WTC11 (cell line): ENCODE results near the gene UBL7.

Experiments
- CBFB ChIP-seq: sonication (generic); formaldehyde crosslinking; IDR thresholded peaks from 2 replicates; pipeline ENCODE4 v1.8.1; 2022; ENCODE audit warnings: mild to moderate bottlenecking, low read depth, missing genetic modification reagents
- FOXJ3 ChIP-seq: sonication (generic); formaldehyde crosslinking; IDR thresholded peaks from 2 replicates; pipeline ENCODE4 v1.9.0; 2021; ENCODE audit warnings: missing genetic modification reagents, mild to moderate bottlenecking, borderline replicate concordance
- JUN ChIP-seq: sonication (generic); formaldehyde crosslinking; IDR thresholded peaks from 2 replicates; pipeline ENCODE4 v1.8.0; 2023; ENCODE audit warnings: mild to moderate bottlenecking, missing genetic modification reagents
- NFYB ChIP-seq: sonication (generic); formaldehyde crosslinking; conservative IDR thresholded peaks from 2 replicates; pipeline ENCODE4 v1.8.0; 2022; ENCODE audit warnings: low read depth, missing genetic modification reagents
- PRRX2 ChIP-seq: fragments of 250-450 bp; sonication (Bioruptor Pico); IDR thresholded peaks from 2 replicates; pipeline ENCODE4 v1.8.0; 2021; ENCODE audit warnings: mild to moderate bottlenecking
- ZNF121 ChIP-seq: sonication (generic); formaldehyde crosslinking; IDR thresholded peaks from 2 replicates; pipeline ENCODE4 v1.8.0; 2023; ENCODE audit warnings: missing genetic modification reagents
- ZNF219 ChIP-seq: sonication (generic); formaldehyde crosslinking; IDR thresholded peaks from 2 replicates; pipeline ENCODE4 v1.8.0; 2023; ENCODE audit warnings: missing genetic modification reagents, mild to moderate bottlenecking, borderline replicate concordance
- ZNF263 ChIP-seq: sonication (generic); formaldehyde crosslinking; IDR thresholded peaks from 2 replicates; pipeline ENCODE4 v1.8.1; 2022; ENCODE audit warnings: low read depth, mild to moderate bottlenecking, moderate library complexity, missing genetic modification reagents
- TF ChIP-seq, protein P1 (sequence below): fragments of 200-600 bp; IDR thresholded peaks from 2 replicates; pipeline ENCODE4 v1.8.0; 2022; ENCODE audit warnings: antibody characterized with exemption
- TF ChIP-seq, protein P2 (sequence below): fragments of 250-450 bp; sonication (Bioruptor Pico); IDR thresholded peaks from 2 replicates; pipeline ENCODE4 v2.1.2; 2022; ENCODE audit warnings: mild to moderate bottlenecking, moderate library complexity
- TF ChIP-seq, protein P3 (sequence below): sonication (generic); formaldehyde crosslinking; IDR thresholded peaks from 2 replicates; pipeline ENCODE4 v1.8.1; 2023; ENCODE audit warnings: mild to moderate bottlenecking, missing genetic modification reagents, moderate library complexity
- TF ChIP-seq, protein P4 (sequence below): sonication (generic); formaldehyde crosslinking; IDR thresholded peaks from 2 replicates; pipeline ENCODE4 v1.8.1; 2023; ENCODE audit warnings: mild to moderate bottlenecking, missing genetic modification reagents, moderate library complexity
- TF ChIP-seq, protein P5 (sequence below): sonication (generic); formaldehyde crosslinking; IDR thresholded peaks from 2 replicates; pipeline ENCODE4 v1.8.0; 2023; ENCODE audit warnings: missing genetic modification reagents, mild to moderate bottlenecking, borderline replicate concordance
- TF ChIP-seq, protein P6 (sequence below): sonication (generic); formaldehyde crosslinking; IDR thresholded peaks from 2 replicates; pipeline ENCODE4 v1.8.1; 2022; ENCODE audit warnings: low read depth, mild to moderate bottlenecking, moderate library complexity, missing genetic modification reagents, borderline replicate concordance

DNA sequence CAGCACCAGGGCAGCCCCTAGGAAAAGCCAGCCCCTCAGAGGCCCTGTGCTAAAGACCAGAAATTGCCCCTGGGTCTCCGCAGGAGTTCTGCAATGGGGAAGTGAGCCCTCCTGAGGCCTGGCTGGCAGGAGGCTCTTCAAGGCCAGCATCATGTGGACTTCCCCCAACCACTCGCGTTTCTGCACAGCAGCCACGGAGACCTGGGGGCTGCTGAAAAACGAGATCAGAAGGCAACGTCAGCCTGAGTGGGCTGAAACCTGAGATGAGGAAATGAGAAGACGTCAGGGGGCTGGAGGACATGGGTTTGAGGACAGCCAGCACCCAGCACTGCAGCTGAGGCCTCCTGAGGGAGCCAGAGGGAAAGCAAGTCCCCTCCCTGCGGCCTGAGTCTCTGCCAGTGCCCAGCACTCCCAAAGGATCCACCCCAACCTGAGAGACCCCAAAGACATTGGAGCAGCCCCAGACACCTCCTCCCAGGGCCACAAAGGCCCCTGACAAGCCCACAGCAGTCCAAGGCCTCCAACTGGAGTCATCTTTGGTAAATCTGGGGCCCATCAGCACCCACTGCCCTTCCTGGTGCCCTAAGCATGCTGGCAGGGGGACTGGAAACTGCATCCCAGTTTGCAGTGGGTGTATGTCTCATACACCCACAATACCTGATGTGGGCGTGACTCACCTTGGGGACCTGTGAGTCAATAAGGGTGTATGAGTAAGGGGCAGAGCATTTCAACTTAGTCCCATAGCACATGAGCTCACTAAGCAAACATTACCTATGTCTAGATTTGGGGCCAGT, 64.3 kb downstream of the UBL7 start:
- TF ChIP-seq, protein P1, sequence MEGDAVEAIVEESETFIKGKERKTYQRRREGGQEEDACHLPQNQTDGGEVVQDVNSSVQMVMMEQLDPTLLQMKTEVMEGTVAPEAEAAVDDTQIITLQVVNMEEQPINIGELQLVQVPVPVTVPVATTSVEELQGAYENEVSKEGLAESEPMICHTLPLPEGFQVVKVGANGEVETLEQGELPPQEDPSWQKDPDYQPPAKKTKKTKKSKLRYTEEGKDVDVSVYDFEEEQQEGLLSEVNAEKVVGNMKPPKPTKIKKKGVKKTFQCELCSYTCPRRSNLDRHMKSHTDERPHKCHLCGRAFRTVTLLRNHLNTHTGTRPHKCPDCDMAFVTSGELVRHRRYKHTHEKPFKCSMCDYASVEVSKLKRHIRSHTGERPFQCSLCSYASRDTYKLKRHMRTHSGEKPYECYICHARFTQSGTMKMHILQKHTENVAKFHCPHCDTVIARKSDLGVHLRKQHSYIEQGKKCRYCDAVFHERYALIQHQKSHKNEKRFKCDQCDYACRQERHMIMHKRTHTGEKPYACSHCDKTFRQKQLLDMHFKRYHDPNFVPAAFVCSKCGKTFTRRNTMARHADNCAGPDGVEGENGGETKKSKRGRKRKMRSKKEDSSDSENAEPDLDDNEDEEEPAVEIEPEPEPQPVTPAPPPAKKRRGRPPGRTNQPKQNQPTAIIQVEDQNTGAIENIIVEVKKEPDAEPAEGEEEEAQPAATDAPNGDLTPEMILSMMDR = no peak
- TF ChIP-seq, protein P2, sequence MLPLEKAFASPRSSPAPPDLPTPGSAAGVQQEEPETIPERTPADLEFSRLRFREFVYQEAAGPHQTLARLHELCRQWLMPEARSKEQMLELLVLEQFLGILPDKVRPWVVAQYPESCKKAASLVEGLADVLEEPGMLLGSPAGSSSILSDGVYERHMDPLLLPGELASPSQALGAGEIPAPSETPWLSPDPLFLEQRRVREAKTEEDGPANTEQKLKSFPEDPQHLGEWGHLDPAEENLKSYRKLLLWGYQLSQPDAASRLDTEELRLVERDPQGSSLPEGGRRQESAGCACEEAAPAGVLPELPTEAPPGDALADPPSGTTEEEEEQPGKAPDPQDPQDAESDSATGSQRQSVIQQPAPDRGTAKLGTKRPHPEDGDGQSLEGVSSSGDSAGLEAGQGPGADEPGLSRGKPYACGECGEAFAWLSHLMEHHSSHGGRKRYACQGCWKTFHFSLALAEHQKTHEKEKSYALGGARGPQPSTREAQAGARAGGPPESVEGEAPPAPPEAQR (CRISPR knock-in tag) = no peak
- TF ChIP-seq, protein P3, sequence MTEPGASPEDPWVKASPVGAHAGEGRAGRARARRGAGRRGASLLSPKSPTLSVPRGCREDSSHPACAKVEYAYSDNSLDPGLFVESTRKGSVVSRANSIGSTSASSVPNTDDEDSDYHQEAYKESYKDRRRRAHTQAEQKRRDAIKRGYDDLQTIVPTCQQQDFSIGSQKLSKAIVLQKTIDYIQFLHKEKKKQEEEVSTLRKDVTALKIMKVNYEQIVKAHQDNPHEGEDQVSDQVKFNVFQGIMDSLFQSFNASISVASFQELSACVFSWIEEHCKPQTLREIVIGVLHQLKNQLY (CRISPR knock-in tag) = no peak
- no peak for TF ChIP-seq PRRX2 (CRISPR knock-in tag)
- no peak for TF ChIP-seq NFYB
- TF ChIP-seq ZNF121 = no peak
- TF ChIP-seq, protein P4, sequence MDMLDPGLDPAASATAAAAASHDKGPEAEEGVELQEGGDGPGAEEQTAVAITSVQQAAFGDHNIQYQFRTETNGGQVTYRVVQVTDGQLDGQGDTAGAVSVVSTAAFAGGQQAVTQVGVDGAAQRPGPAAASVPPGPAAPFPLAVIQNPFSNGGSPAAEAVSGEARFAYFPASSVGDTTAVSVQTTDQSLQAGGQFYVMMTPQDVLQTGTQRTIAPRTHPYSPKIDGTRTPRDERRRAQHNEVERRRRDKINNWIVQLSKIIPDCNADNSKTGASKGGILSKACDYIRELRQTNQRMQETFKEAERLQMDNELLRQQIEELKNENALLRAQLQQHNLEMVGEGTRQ (CRISPR knock-in tag) = no peak
- TF ChIP-seq, protein P5, sequence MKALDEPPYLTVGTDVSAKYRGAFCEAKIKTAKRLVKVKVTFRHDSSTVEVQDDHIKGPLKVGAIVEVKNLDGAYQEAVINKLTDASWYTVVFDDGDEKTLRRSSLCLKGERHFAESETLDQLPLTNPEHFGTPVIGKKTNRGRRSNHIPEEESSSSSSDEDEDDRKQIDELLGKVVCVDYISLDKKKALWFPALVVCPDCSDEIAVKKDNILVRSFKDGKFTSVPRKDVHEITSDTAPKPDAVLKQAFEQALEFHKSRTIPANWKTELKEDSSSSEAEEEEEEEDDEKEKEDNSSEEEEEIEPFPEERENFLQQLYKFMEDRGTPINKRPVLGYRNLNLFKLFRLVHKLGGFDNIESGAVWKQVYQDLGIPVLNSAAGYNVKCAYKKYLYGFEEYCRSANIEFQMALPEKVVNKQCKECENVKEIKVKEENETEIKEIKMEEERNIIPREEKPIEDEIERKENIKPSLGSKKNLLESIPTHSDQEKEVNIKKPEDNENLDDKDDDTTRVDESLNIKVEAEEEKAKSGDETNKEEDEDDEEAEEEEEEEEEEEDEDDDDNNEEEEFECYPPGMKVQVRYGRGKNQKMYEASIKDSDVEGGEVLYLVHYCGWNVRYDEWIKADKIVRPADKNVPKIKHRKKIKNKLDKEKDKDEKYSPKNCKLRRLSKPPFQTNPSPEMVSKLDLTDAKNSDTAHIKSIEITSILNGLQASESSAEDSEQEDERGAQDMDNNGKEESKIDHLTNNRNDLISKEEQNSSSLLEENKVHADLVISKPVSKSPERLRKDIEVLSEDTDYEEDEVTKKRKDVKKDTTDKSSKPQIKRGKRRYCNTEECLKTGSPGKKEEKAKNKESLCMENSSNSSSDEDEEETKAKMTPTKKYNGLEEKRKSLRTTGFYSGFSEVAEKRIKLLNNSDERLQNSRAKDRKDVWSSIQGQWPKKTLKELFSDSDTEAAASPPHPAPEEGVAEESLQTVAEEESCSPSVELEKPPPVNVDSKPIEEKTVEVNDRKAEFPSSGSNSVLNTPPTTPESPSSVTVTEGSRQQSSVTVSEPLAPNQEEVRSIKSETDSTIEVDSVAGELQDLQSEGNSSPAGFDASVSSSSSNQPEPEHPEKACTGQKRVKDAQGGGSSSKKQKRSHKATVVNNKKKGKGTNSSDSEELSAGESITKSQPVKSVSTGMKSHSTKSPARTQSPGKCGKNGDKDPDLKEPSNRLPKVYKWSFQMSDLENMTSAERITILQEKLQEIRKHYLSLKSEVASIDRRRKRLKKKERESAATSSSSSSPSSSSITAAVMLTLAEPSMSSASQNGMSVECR (CRISPR knock-in tag) = no peak
- no peak for TF ChIP-seq FOXJ3 (CRISPR knock-in tag)
- no peak for TF ChIP-seq CBFB (CRISPR knock-in tag)
- TF ChIP-seq JUN (CRISPR knock-in tag) = no peak
- no peak for TF ChIP-seq ZNF263 (CRISPR knock-in tag)
- TF ChIP-seq ZNF219 (CRISPR knock-in tag) = no peak
- TF ChIP-seq, protein P6, sequence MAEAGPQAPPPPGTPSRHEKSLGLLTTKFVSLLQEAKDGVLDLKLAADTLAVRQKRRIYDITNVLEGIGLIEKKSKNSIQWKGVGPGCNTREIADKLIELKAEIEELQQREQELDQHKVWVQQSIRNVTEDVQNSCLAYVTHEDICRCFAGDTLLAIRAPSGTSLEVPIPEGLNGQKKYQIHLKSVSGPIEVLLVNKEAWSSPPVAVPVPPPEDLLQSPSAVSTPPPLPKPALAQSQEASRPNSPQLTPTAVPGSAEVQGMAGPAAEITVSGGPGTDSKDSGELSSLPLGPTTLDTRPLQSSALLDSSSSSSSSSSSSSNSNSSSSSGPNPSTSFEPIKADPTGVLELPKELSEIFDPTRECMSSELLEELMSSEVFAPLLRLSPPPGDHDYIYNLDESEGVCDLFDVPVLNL (CRISPR knock-in tag) = no peak
